Measurements from ENCODE around the gene ATG10. TPM values are rescaled to one million over a fixed set of nuclear protein-coding genes. Genes with fewer than 3 reads are reported as not detected.

Gene ATG10
- total and polyA plus RNA-seq, 2 of the 13 experiments (the other 11 are each of a cell fraction or from before 2014, with no cell fraction given) = 2.0 to 5.7 TPM

DNA sequence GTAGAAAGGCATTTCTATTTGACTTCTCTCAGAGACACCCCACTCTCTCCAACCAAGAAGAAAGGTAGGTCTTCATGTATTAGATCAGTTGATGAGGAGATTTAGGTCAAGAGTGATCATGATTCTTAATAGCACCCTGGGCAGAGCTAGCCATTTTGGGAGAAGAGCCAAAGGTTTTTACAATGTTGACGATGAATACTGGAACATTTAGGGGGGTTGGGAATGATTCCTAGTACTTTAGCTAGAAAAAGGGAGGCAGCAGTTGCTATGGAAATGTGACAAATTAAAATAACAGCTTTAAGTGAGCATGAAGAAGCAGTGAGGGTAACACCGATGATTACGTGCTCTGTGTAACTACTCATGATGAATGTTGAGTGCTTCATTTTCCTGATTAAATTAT is 315.8 kb downstream of the ATG10 start (continued):
- no peak for TF ChIP-seq GPN1 (CRISPR knock-in tag; IDR thresholded peaks at IDR 0.05; ENCODE audit: borderline replicate concordance)
- TF ChIP-seq SP4 (CRISPR knock-in tag; IDR thresholded peaks at IDR 0.05) = no peak
- TF ChIP-seq KLF16 (CRISPR knock-in tag; IDR thresholded peaks at IDR 0.05) = no peak
- TF ChIP-seq TFDP1 (CRISPR knock-in tag; IDR thresholded peaks at IDR 0.05; ENCODE audit: borderline replicate concordance) = no peak

DNA sequence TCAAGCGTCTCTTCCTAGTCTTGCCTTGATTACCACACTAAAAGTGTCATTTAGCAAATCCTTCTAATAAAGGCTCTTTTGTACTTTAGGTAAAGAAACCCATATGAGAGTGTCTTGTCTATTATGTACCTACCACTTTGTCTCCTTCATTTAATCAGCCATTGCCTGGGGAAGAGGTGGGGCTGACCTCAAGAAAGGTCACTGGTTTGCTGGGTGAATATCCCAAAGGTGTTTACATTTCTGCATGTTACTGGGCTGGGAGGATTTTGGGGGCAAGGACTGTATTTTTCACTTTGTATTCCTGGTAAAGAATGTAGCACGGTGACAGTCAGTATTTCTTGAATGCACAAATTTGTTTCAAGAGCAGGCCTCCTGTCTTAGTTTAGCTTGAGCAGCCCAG is 318.2 kb downstream of the ATG10 start:
- ChIA-PET POLR2A (no interaction called here), CTCF (ENCODE audit: low intra/inter-chr PET ratio, low total read pairs) (no interaction called here)
- Histone ChIP-seq H3K4me3 (replicated peaks in 1 of 3; ENCODE audit: insufficient read depth in 1 of 3, low read depth in 2 of 3, low read length in 3 of 3) (no peak overlapping the region), H3K27me3 (ENCODE audit: control insufficient read depth in 1 of 2, insufficient read depth in 2 of 2, low read length in 2 of 2) (no peaks in the 10 kb centered on the region), H3K9me3 (ENCODE audit: low read length) (no peaks in the 10 kb centered on the region), H3K4me2 (ENCODE audit: low read depth, low read length) (peak overlapping the region; percentile 44), H3K9ac (ENCODE audit: insufficient read depth, low read depth, low read length) (no peak overlapping the region), H2AFZ (ENCODE audit: low read length) (no peak overlapping the region), H3K79me2 (ENCODE audit: insufficient read depth, low read length) (no peaks in the 10 kb centered on the region), H3K27ac (ENCODE audit: extremely low read length, insufficient read depth, low read length) (no peak overlapping the region), H3K36me3 (replicated peaks in 1 of 2; ENCODE audit: control insufficient read depth in 1 of 2, insufficient read depth in 2 of 2, low read length in 2 of 2) (no peaks in the 10 kb centered on the region), H3K4me1 (ENCODE audit: insufficient read depth, low read length) (peaks cover 28% of the 10 kb centered on the region), H4K20me1 (ENCODE audit: insufficient read depth, low read length) (no peaks in the 10 kb centered on the region)
- peak; percentile 54 for FAIRE-seq
- DNase-seq (ENCODE audit: low spot score) = peak; percentile 48
- peak; percentile 64 for ATAC-seq
- in situ Hi-C loops (cut with HindIII; ENCODE audit: extremely low pct_ligation_motif_present, low pct_unique_long_range_greater_than_20kb) (no loop called here), intact Hi-C loops (cut with micrococcal nuclease; ENCODE audit: unreplicated experiment) (no loop called here)
- 9% methylated on average over 2 of the region's 2 CpGs for WGBS (ENCODE audit: low lambda C conversion rate)
- no TSS peak for BruUV-seq (replicated peaks)
- no peak for TF ChIP-seq ZIK1 (CRISPR knock-in tag; IDR thresholded peaks at IDR 0.05; ENCODE audit: borderline replicate concordance, low read depth)
- no peak for TF ChIP-seq CHCHD3 (CRISPR knock-in tag; IDR thresholded peaks at IDR 0.05)
- TF ChIP-seq, protein P1, sequence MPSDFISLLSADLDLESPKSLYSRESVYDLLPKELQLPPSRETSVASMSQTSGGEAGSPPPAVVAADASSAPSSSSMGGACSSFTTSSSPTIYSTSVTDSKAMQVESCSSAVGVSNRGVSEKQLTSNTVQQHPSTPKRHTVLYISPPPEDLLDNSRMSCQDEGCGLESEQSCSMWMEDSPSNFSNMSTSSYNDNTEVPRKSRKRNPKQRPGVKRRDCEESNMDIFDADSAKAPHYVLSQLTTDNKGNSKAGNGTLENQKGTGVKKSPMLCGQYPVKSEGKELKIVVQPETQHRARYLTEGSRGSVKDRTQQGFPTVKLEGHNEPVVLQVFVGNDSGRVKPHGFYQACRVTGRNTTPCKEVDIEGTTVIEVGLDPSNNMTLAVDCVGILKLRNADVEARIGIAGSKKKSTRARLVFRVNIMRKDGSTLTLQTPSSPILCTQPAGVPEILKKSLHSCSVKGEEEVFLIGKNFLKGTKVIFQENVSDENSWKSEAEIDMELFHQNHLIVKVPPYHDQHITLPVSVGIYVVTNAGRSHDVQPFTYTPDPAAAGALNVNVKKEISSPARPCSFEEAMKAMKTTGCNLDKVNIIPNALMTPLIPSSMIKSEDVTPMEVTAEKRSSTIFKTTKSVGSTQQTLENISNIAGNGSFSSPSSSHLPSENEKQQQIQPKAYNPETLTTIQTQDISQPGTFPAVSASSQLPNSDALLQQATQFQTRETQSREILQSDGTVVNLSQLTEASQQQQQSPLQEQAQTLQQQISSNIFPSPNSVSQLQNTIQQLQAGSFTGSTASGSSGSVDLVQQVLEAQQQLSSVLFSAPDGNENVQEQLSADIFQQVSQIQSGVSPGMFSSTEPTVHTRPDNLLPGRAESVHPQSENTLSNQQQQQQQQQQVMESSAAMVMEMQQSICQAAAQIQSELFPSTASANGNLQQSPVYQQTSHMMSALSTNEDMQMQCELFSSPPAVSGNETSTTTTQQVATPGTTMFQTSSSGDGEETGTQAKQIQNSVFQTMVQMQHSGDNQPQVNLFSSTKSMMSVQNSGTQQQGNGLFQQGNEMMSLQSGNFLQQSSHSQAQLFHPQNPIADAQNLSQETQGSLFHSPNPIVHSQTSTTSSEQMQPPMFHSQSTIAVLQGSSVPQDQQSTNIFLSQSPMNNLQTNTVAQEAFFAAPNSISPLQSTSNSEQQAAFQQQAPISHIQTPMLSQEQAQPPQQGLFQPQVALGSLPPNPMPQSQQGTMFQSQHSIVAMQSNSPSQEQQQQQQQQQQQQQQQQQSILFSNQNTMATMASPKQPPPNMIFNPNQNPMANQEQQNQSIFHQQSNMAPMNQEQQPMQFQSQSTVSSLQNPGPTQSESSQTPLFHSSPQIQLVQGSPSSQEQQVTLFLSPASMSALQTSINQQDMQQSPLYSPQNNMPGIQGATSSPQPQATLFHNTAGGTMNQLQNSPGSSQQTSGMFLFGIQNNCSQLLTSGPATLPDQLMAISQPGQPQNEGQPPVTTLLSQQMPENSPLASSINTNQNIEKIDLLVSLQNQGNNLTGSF (CRISPR knock-in tag; IDR thresholded peaks at IDR 0.05) = no peak
- TF ChIP-seq HNRNPUL1 (IDR thresholded peaks at IDR 0.05; ENCODE audit: low read depth, low read length) = no peak
- no peak for TF ChIP-seq NAIF1 (CRISPR knock-in tag; IDR thresholded peaks at IDR 0.05; ENCODE audit: borderline replicate concordance)
- TF ChIP-seq ZNF430 (CRISPR knock-in tag; IDR thresholded peaks at IDR 0.05) = no peak
- no peak for TF ChIP-seq E2F5 (CRISPR knock-in tag; conservative IDR thresholded peaks at IDR 0.05)
- no peak for TF ChIP-seq ATF1 (CRISPR knock-in tag; IDR thresholded peaks at IDR 0.05)
- TF ChIP-seq KMT2B (CRISPR knock-in tag; IDR thresholded peaks at IDR 0.05) = no peak
- no peak for TF ChIP-seq BHLHE40 (IDR thresholded peaks at IDR 0.05; ENCODE audit: low read length)
- no peak for TF ChIP-seq ZC3H13 (CRISPR knock-in tag; IDR thresholded peaks at IDR 0.05)
- no peak for TF ChIP-seq NFIC (IDR thresholded peaks at IDR 0.05; ENCODE audit: low read length)
- peak; percentile 66 for TF ChIP-seq SP5 (CRISPR knock-in tag; IDR thresholded peaks at IDR 0.05; ENCODE audit: borderline replicate concordance, low read depth)
- TF ChIP-seq MTF2 (CRISPR knock-in tag; IDR thresholded peaks at IDR 0.05; ENCODE audit: borderline replicate concordance) = no peak
- no peak for TF ChIP-seq ZNF572 (CRISPR knock-in tag; IDR thresholded peaks at IDR 0.05)
